HFFc6 (cell line): ENCODE measurements around the gene GPC5. TPM values are rescaled to one million over a fixed set of nuclear protein-coding genes. Genes with fewer than 3 reads are reported as not detected.

Experiments used
- DNase-seq: peaks from one replicate; pipeline ENCODE4 v3.0.0-alpha.2; 2018
- H3K27ac Mint-ChIP-seq: 2 replicates; pipeline ENCODE4 v1.8.0; 2020; ENCODE audit warnings: mild to moderate bottlenecking, mixed read lengths
- H3K27me3 Mint-ChIP-seq: 2 replicates; pipeline ENCODE4 v1.8.0; 2021; ENCODE audit warnings: mild to moderate bottlenecking, moderate library complexity, mixed read lengths; ENCODE audit not compliant: insufficient read depth
- H3K36me3 Mint-ChIP-seq: 2 replicates; pipeline ENCODE4 v1.8.0; 2021; ENCODE audit warnings: low read depth, mixed read lengths
- H3K4me1 Mint-ChIP-seq: 2 replicates; pipeline ENCODE4 v1.8.0; 2020; ENCODE audit warnings: low read depth, mixed read lengths
- H3K4me3 Mint-ChIP-seq: 2 replicates; pipeline ENCODE4 v1.8.0; 2020; ENCODE audit warnings: mild to moderate bottlenecking, moderate library complexity, mixed read lengths
- H3K9me3 Mint-ChIP-seq: 2 replicates; pipeline ENCODE4 v1.8.0; 2020; ENCODE audit warnings: mild to moderate bottlenecking, mixed read lengths
- CTCF ChIP-seq: fragments of 200-600 bp; sonication (generic); IDR thresholded peaks from 2 replicates; pipeline ENCODE4 v1.5.0; 2021; ENCODE audit warnings: antibody characterized with exemption, mild to moderate bottlenecking
- total RNA-seq, 6 experiments: library from RNA; stranded (reverse); fragmentation: NEBNext Ultra II Directional; extraction: Animal tissue kit (Norgen Biotek cat#: 25700); gene quantifications; 2 replicates in 1 of 6; 3 replicates in 5 of 6; pipeline ENCODE4 v1.2.3, GENCODE V29; 2021

GPC5 gene
- total RNA-seq, 6 experiments from 2014 or later: 0.06 TPM; not detected in 5

- Mint-ChIP-seq H3K36me3 (no peaks in the 10 kb centered on the region), H3K9me3 (peaks cover 30% of the 10 kb centered on the region), H3K27ac (no peak overlapping the region), H3K4me3 (no peak overlapping the region), H3K27me3 (no peaks in the 10 kb centered on the region; the same call in 1 of the 2 replicates), H3K4me1 (no peaks in the 10 kb centered on the region)
- no peak for TF ChIP-seq CTCF
- no peak for DNase-seq
Observed at GRCh38 chr13:91567485-91568207, 169.2 kb downstream of the GPC5 start.

GRCh38 chr13:91571681-91572080 lies 173.3 kb downstream of the GPC5 start:
- no peaks in the 10 kb centered on the region; the same call in 1 of the 2 replicates for H3K27me3 Mint-ChIP-seq
- no peaks in the 10 kb centered on the region for H3K36me3 Mint-ChIP-seq
- DNase-seq: no peak
- TF ChIP-seq CTCF: no peak
- peaks cover 19% of the 10 kb centered on the region for H3K9me3 Mint-ChIP-seq
- H3K4me1 Mint-ChIP-seq: no peaks in the 10 kb centered on the region
- no peak overlapping the region for H3K4me3 Mint-ChIP-seq
- no peak overlapping the region for H3K27ac Mint-ChIP-seq

- H3K4me1 Mint-ChIP-seq: no peaks in the 10 kb centered on the region
- peaks cover 19% of the 10 kb centered on the region for H3K9me3 Mint-ChIP-seq
- H3K36me3 Mint-ChIP-seq: no peaks in the 10 kb centered on the region
- no peak for DNase-seq
- no peak overlapping the region for H3K4me3 Mint-ChIP-seq
- H3K27ac Mint-ChIP-seq: no peak overlapping the region
- no peaks in the 10 kb centered on the region; the same call in 1 of the 2 replicates for H3K27me3 Mint-ChIP-seq
- no peak for TF ChIP-seq CTCF
Observed at GRCh38 chr13:91572439-91572838, 174.0 kb downstream of the GPC5 start.

- peaks cover 14% of the 10 kb centered on the region for H3K9me3 Mint-ChIP-seq
- H3K4me3 Mint-ChIP-seq: no peak overlapping the region
- TF ChIP-seq CTCF: no peak
- no peaks in the 10 kb centered on the region; the same call in 1 of the 2 replicates for H3K27me3 Mint-ChIP-seq
- no peak overlapping the region for H3K27ac Mint-ChIP-seq
- no peak for DNase-seq
- no peaks in the 10 kb centered on the region for H3K36me3 Mint-ChIP-seq
- H3K4me1 Mint-ChIP-seq: no peaks in the 10 kb centered on the region
Observed at GRCh38 chr13:91572944-91573598, 174.7 kb downstream of the GPC5 start.

GRCh38 chr13:91574766-91575165 lies 176.3 kb downstream of the GPC5 start:
- Mint-ChIP-seq H3K9me3 (peaks cover 19% of the 10 kb centered on the region), H3K4me1 (no peaks in the 10 kb centered on the region)
- DNase-seq: no peak

More at GRCh38 chr13:91574766-91575165, 176.3 kb downstream of the GPC5 start:
- TF ChIP-seq CTCF: no peak
- Mint-ChIP-seq H3K27me3 (no peaks in the 10 kb centered on the region; the same call in 1 of the 2 replicates), H3K27ac (no peak overlapping the region), H3K4me3 (no peak overlapping the region), H3K36me3 (no peaks in the 10 kb centered on the region)
